K562 (cell line): ENCODE measurements around the gene SIGMAR1. TPM values are rescaled to one million over a fixed set of nuclear protein-coding genes. Genes with fewer than 3 reads are reported as not detected.
A peak's percentile ranks its signal among the peaks of the same experiment; 100 is the strongest.

Experiments
- ARHGAP35 ChIP-seq: fragments of 450-650 bp; IDR thresholded peaks from 2 replicates; pipeline ENCODE4 v1.6.1; 2018; ENCODE audit not compliant: partially characterized antibody
- ATF3 ChIP-seq, 2 experiments: fragments of 450-650 bp in 1 of 2; sonication (generic) in 1 of 2; formaldehyde crosslinking in 1 of 2; IDR thresholded peaks in 1 of 2; conservative IDR thresholded peaks in 1 of 2; 2 replicates each; pipeline versions ENCODE4 v1.6.1 to v1.8.1; 2016 to 2023; ENCODE audit warnings: mild to moderate bottlenecking in 2 of 2, moderate library complexity in 2 of 2, inconsistent platforms in 1 of 2, missing genetic modification reagents in 1 of 2
- FOXJ3 ChIP-seq: sonication (generic); formaldehyde crosslinking; IDR thresholded peaks from 2 replicates; pipeline ENCODE4 v1.4.0; 2020; ENCODE audit warnings: mild to moderate bottlenecking, missing genetic modification reagents
- FOXK1 ChIP-seq: sonication (generic); formaldehyde crosslinking; IDR thresholded peaks from 2 replicates; pipeline ENCODE4 v1.8.0; 2022; ENCODE audit warnings: missing genetic modification reagents, mild to moderate bottlenecking, borderline replicate concordance
- MLX ChIP-seq, 2 experiments: fragments of 450-650 bp in 1 of 2; sonication (generic) in 1 of 2; formaldehyde crosslinking; conservative IDR thresholded peaks; 2 replicates each; pipeline versions ENCODE4 v1.4.0 to v1.8.1; 2020 to 2022; ENCODE audit warnings: mild to moderate bottlenecking in 1 of 2, missing genetic modification reagents in 1 of 2
- MNT ChIP-seq, 2 experiments: fragments of 450-650 bp; conservative IDR thresholded peaks; 2 replicates each; pipeline ENCODE4 v1.6.1; 2017; ENCODE audit warnings: mild to moderate bottlenecking in 2 of 2, moderate library complexity in 2 of 2
- PTTG1 ChIP-seq: fragments of 450-650 bp; IDR thresholded peaks from 2 replicates; pipeline ENCODE4 v1.6.1; 2016; ENCODE audit warnings: low read depth, mild to moderate bottlenecking, missing genetic modification characterization, missing compliant biosample characterization
- RBM22 ChIP-seq: fragments of 200-400 bp; formaldehyde crosslinking; IDR thresholded peaks from 2 replicates; pipeline ENCODE4 v1.6.1; 2018; ENCODE audit warnings: low read length, low read depth; ENCODE audit not compliant: poor library complexity, severe bottlenecking
- RFX5 ChIP-seq: IDR thresholded peaks from 2 replicates; pipeline ENCODE4 v1.6.1; 2011; ENCODE audit warnings: low read depth, mild to moderate bottlenecking, improper control_type of control experiment, low read length
- SIN3A ChIP-seq, 2 experiments: fragments of 150-350 bp in 1 of 2; IDR thresholded peaks; 2 replicates each; pipeline ENCODE4 v1.6.1; 2011 to 2016; ENCODE audit warnings: borderline replicate concordance in 2 of 2, low read depth in 2 of 2, low read length in 2 of 2, mild to moderate bottlenecking in 2 of 2, moderate library complexity in 2 of 2; ENCODE audit not compliant: control insufficient read depth in 1 of 2
- SNRNP70 ChIP-seq: fragments of 200-400 bp; formaldehyde crosslinking; optimal IDR thresholded peaks from 2 replicates; pipeline ENCODE3; 2017; ENCODE audit warnings: low read depth, low read length
- SP2 ChIP-seq: IDR thresholded peaks from 2 replicates; pipeline ENCODE4 v1.6.1; 2011; ENCODE audit warnings: mild to moderate bottlenecking, low read depth, low read length, moderate library complexity; ENCODE audit not compliant: poor library complexity, severe bottlenecking; ENCODE audit errors: extremely low read depth
- THAP12 ChIP-seq: fragments of 250-450 bp; sonication (Bioruptor Pico); IDR thresholded peaks from 2 replicates; pipeline ENCODE4 v1.9.0; 2021; ENCODE audit warnings: mild to moderate bottlenecking, inconsistent platforms
- WHSC1 ChIP-seq: IDR thresholded peaks from one replicate; pipeline ENCODE4 v1.6.1; 2012; ENCODE audit warnings: low read length, control low read depth, inconsistent platforms
- ZBTB9 ChIP-seq: fragments of 450-650 bp; formaldehyde crosslinking; IDR thresholded peaks from 2 replicates; pipeline ENCODE4 v1.4.0; 2020; ENCODE audit warnings: mild to moderate bottlenecking, moderate library complexity
- ZKSCAN8 ChIP-seq: fragments of 200-800 bp; sonication (Bioruptor generic); IDR thresholded peaks from 2 replicates; pipeline ENCODE4 v1.6.1; 2016; ENCODE audit warnings: missing genetic modification characterization, missing compliant biosample characterization
- ZNF175 ChIP-seq: fragments of 200-800 bp; sonication (Bioruptor generic); IDR thresholded peaks from 2 replicates; pipeline ENCODE4 v1.6.1; 2016; ENCODE audit warnings: low read depth, mild to moderate bottlenecking, missing genetic modification characterization, missing compliant biosample characterization
- ZNF586 ChIP-seq: fragments of 450-650 bp; formaldehyde crosslinking; conservative IDR thresholded peaks from 2 replicates; pipeline ENCODE4 v1.4.0; 2020; ENCODE audit warnings: mild to moderate bottlenecking, moderate library complexity
- polyA plus RNA-seq, 8 experiments: library from polyadenylated mRNA; depleted of rRNA in 4 of 8; stranded (reverse) in 5 of 8; unstranded in 3 of 8; fragments of >200 nt; fragmentation: Nextera tagmentation in 2 of 8; fragmentation: Illumina TruSeq in 1 of 8; extraction: Ambion mirVana in 2 of 8; extraction: Trizol in 1 of 8; gene quantifications; 2 replicates each; pipeline versions ENCODE4 v1.2.1 to v1.2.3, GENCODE V29; 2011 to 2014; ENCODE audit warnings: inconsistent platforms in 1 of 8, missing spikeins in 1 of 8
- total RNA-seq, 7 experiments: library from RNA; depleted of rRNA in 6 of 7; stranded (reverse); fragments of >200 nt in 6 of 7; fragmentation: Illumina TruSeq in 2 of 7; extraction: Trizol in 2 of 7; gene quantifications; 2 replicates each; pipeline versions ENCODE4 v1.2.1 to v1.2.3, GENCODE V29; 2011 to 2021; ENCODE audit warnings: low replicate concordance in 1 of 7

Gene SIGMAR1
- total and polyA plus RNA-seq, 9 of the 15 experiments (the other 6 are each of a cell fraction or from before 2014, with no cell fraction given) = 6.9 to 80.0 (median 35.2) TPM

- TF ChIP-seq PTTG1 (tag) (no peak), ZNF175 (CRISPR knock-in tag) (no peak), RFX5 (0 out of 2 replicates have a peak, but pooled peaks have one; percentile 24), MLX (CRISPR knock-in tag; conservative IDR thresholded peaks at IDR 0.05) (no peak), WHSC1 (no peak), THAP12 (CRISPR knock-in tag) (no peak), FOXJ3 (no peak), ATF3 (IDR thresholded peaks at IDR 0.05) (peak; percentile 88), ATF3 (CRISPR knock-in tag; conservative IDR thresholded peaks at IDR 0.05) (no peak), ARHGAP35 (no peak), ZBTB9 (CRISPR knock-in tag) (no peak), SNRNP70 (no peak), MNT (conservative IDR thresholded peaks at IDR 0.05) (peak; percentile 54 to 63; a peak in 2 of 4 replicates), RBM22 (no peak), FOXK1 (CRISPR knock-in tag) (no peak), ZNF586 (no peak), ZKSCAN8 (CRISPR knock-in tag) (no peak), SP2 (no peak), SIN3A (IDR thresholded peaks at IDR 0.05; ENCODE audit: borderline replicate concordance in 2 of 2, control insufficient read depth in 1 of 2, low read depth in 2 of 2, low read length in 2 of 2) (no peak)
Measured at GRCh38 chr9:34665381-34666250, 28.0 kb upstream of the SIGMAR1 start (continued).
